ENCODE results near the gene PPP1R15B. TPM values are rescaled to one million over a fixed set of nuclear protein-coding genes. Genes with fewer than 3 reads are reported as not detected.

Gene PPP1R15B
- total RNA-seq, 1 experiment from 2014 or later: 50.7 TPM

DNA sequence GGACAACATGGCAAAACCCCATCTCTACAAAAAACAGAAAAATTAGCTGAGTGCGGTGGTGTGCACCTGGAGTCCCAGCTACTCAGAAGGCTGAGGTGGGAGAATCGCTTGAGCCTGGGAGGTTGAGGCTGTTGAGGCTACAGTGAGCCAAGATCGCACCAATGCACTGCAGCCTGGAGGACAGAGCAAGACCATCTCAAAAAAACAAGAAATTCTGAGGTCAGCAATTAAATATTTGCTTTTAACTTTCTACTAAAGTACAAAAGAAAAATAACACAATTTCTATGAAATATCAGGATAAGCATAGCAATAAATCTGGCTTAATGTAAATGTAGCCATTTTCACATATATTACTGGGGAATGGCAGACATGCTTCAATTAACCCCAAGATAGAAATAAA is 9.9 kb downstream of the PPP1R15B start:
- H3K4me3 ChIP-seq (ENCODE audit: low read length): no peak overlapping the region
- H3K27ac ChIP-seq (ENCODE audit: low read length): no peak overlapping the region
- ATAC-seq: no peak
- no peak overlapping the region for H2AFZ ChIP-seq (ENCODE audit: low read length)
- H4K20me1 ChIP-seq (ENCODE audit: low read length): peaks cover 39% of the 10 kb centered on the region
- DNase-seq: no peak
- ChIA-PET POLR2A (ENCODE audit: unreplicated experiment) (interaction anchor here (0.7 kb wide), 1 partner anchor 26 kb away, joined by 6 read pairs; no protein-coding TSS in a partner anchor), CTCF (no interaction called here)
- peaks cover 62% of the 10 kb centered on the region for H3K36me3 ChIP-seq (ENCODE audit: low read depth, low read length)
- no peak overlapping the region for H3K4me2 ChIP-seq (ENCODE audit: low read length)
- peaks cover 26% of the 10 kb centered on the region for H3K4me1 ChIP-seq (ENCODE audit: insufficient read depth, low read length)
- H3K79me2 ChIP-seq (ENCODE audit: low read length): peaks cover 57% of the 10 kb centered on the region
- no peak overlapping the region for H3K9ac ChIP-seq (ENCODE audit: low read length)
- no peaks in the 10 kb centered on the region for H3K9me2 ChIP-seq (replicated peaks; ENCODE audit: low read length)
- no peaks in the 10 kb centered on the region for H3K9me3 ChIP-seq (ENCODE audit: low read length)
- H3K27me3 ChIP-seq (ENCODE audit: low read length): no peaks in the 10 kb centered on the region
- intact Hi-C loops (cut with micrococcal nuclease): no loop called here
- H3F3A ChIP-seq (ENCODE audit: low read length, unreplicated experiment): no peaks in the 10 kb centered on the region
- BruUV-seq (replicated peaks): no TSS peak
- TF ChIP-seq, protein P1, sequence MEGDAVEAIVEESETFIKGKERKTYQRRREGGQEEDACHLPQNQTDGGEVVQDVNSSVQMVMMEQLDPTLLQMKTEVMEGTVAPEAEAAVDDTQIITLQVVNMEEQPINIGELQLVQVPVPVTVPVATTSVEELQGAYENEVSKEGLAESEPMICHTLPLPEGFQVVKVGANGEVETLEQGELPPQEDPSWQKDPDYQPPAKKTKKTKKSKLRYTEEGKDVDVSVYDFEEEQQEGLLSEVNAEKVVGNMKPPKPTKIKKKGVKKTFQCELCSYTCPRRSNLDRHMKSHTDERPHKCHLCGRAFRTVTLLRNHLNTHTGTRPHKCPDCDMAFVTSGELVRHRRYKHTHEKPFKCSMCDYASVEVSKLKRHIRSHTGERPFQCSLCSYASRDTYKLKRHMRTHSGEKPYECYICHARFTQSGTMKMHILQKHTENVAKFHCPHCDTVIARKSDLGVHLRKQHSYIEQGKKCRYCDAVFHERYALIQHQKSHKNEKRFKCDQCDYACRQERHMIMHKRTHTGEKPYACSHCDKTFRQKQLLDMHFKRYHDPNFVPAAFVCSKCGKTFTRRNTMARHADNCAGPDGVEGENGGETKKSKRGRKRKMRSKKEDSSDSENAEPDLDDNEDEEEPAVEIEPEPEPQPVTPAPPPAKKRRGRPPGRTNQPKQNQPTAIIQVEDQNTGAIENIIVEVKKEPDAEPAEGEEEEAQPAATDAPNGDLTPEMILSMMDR (conservative IDR thresholded peaks at IDR 0.05; ENCODE audit: low read depth, low read length): no peak
- TF ChIP-seq EZH2 (IDR thresholded peaks at IDR 0.05; ENCODE audit: low read length, unreplicated experiment) (no peak), EZH2phosphoT487 (IDR thresholded peaks at IDR 0.05; ENCODE audit: borderline replicate concordance, low read length) (no peak)

GRCh38 chr1:204400882-204401510 is 10.6 kb downstream of the PPP1R15B start:
- intact Hi-C loops (cut with micrococcal nuclease): no loop called here
- Histone ChIP-seq H3K27ac (ENCODE audit: low read length) (no peak overlapping the region), H2AFZ (ENCODE audit: low read length) (no peak overlapping the region), H3K4me3 (ENCODE audit: low read length) (no peak overlapping the region), H3K36me3 (ENCODE audit: low read depth, low read length) (peaks cover 58% of the 10 kb centered on the region), H3F3A (ENCODE audit: low read length, unreplicated experiment) (no peaks in the 10 kb centered on the region), H3K9me3 (ENCODE audit: low read length) (no peaks in the 10 kb centered on the region), H3K9me2 (replicated peaks; ENCODE audit: low read length) (no peaks in the 10 kb centered on the region), H3K27me3 (ENCODE audit: low read length) (no peaks in the 10 kb centered on the region), H4K20me1 (ENCODE audit: low read length) (peaks cover 32% of the 10 kb centered on the region), H3K9ac (ENCODE audit: low read length) (no peak overlapping the region), H3K79me2 (ENCODE audit: low read length) (peaks cover 50% of the 10 kb centered on the region), H3K4me1 (ENCODE audit: insufficient read depth, low read length) (peaks cover 19% of the 10 kb centered on the region), H3K4me2 (ENCODE audit: low read length) (no peak overlapping the region)
- TF ChIP-seq EZH2phosphoT487 (IDR thresholded peaks at IDR 0.05; ENCODE audit: borderline replicate concordance, low read length) (no peak), EZH2 (IDR thresholded peaks at IDR 0.05; ENCODE audit: low read length, unreplicated experiment) (no peak)
- TF ChIP-seq, protein P1 (conservative IDR thresholded peaks at IDR 0.05; ENCODE audit: low read depth, low read length): no peak
- POLR2A ChIA-PET (ENCODE audit: unreplicated experiment): interaction anchor here (0.6 to 0.7 kb wide), 2 partner anchors 25 to 191 kb away, joined by 4 to 6 read pairs; no protein-coding TSS in a partner anchor
- ATAC-seq (no peak), DNase-seq (no peak)
- BruUV-seq (replicated peaks): no TSS peak
- CTCF ChIA-PET: no interaction called here

Data from PC-3 (cell line).